RCC 7860 (cell line): ENCODE data around the gene CLEC20A.

Experiments used
- DNase-seq: peaks from one replicate; pipeline ENCODE4 v3.0.0-alpha.2; 2015; ENCODE audit warnings: low spot score
- FAIRE-seq: peaks from 2 replicates; lab custom pipeline; 2012; peaks lifted over from hg19 to GRCh38; lab: Jason Lieb, UNC

CLEC20A gene

GRCh38 chr1:178500936-178501554 lies 4.3 kb upstream of the CLEC20A start:
- DNase-seq (no peak), FAIRE-seq (no peak)

GRCh38 chr1:178500091-178500770 lies 3.5 kb upstream of the CLEC20A start:
- no peak for FAIRE-seq

GRCh38 chr1:178498896-178499675 lies 2.3 kb upstream of the CLEC20A start:
- FAIRE-seq (no peak), DNase-seq (no peak)

More at GRCh38 chr1:178500091-178500770, 3.5 kb upstream of the CLEC20A start:
- DNase-seq = no peak

GRCh38 chr1:178497903-178498478 lies 1.2 kb upstream of the CLEC20A start:
- DNase-seq (no peak), FAIRE-seq (no peak)

- no peak for FAIRE-seq
- no peak for DNase-seq
Measured at GRCh38 chr1:178495741-178496409, 889 bp downstream of the CLEC20A start.

GRCh38 chr1:178495158-178495557 lies 1.6 kb downstream of the CLEC20A start:
- DNase-seq = no peak
- FAIRE-seq = no peak

GRCh38 chr1:178494569-178494971 lies 2.2 kb downstream of the CLEC20A start:
- FAIRE-seq (no peak), DNase-seq (no peak)

- FAIRE-seq (no peak), DNase-seq (no peak)
Measured at GRCh38 chr1:178493301-178493741, 3.4 kb downstream of the CLEC20A start.

GRCh38 chr1:178492341-178492740 lies 4.4 kb downstream of the CLEC20A start:
- FAIRE-seq = no peak

GRCh38 chr1:178491721-178492120 lies 5.0 kb downstream of the CLEC20A start:
- DNase-seq (no peak), FAIRE-seq (no peak)

More at GRCh38 chr1:178492341-178492740, 4.4 kb downstream of the CLEC20A start:
- no peak for DNase-seq

GRCh38 chr1:178490967-178491366 lies 5.8 kb downstream of the CLEC20A start:
- no peak for DNase-seq

GRCh38 chr1:178490136-178490535 lies 6.6 kb downstream of the CLEC20A start:
- DNase-seq (no peak), FAIRE-seq (no peak)

More at GRCh38 chr1:178490967-178491366, 5.8 kb downstream of the CLEC20A start:
- no peak for FAIRE-seq

- no peak for FAIRE-seq
- DNase-seq = no peak
Measured at GRCh38 chr1:178489399-178489798, 7.4 kb downstream of the CLEC20A start.

- DNase-seq (no peak), FAIRE-seq (no peak)
Measured at GRCh38 chr1:178488393-178488792, 8.4 kb downstream of the CLEC20A start.

GRCh38 chr1:178487070-178487615 lies 9.6 kb downstream of the CLEC20A start:
- no peak for DNase-seq
- FAIRE-seq = no peak

- FAIRE-seq = no peak
- DNase-seq = no peak
Measured at GRCh38 chr1:178486100-178487069, 10.4 kb downstream of the CLEC20A start.

GRCh38 chr1:178485541-178485981 lies 11.2 kb downstream of the CLEC20A start:
- DNase-seq (no peak), FAIRE-seq (no peak)

- DNase-seq (no peak), FAIRE-seq (no peak)
Measured at GRCh38 chr1:178484698-178485225, 12.0 kb downstream of the CLEC20A start.
